ENCODE data around the gene RNF5. TPM values are rescaled to one million over a fixed set of nuclear protein-coding genes. Genes with fewer than 3 reads are reported as not detected.

The RNF5 gene
- polyA plus RNA-seq, 1 experiment: 40.2 TPM

- CTCF ChIA-PET: no interaction called here
- TF ChIP-seq CTCF (IDR thresholded peaks at IDR 0.05; ENCODE audit: insufficient read depth, low read depth, low read length): no peak
- Histone ChIP-seq H3K27me3 (ENCODE audit: control insufficient read depth, insufficient read depth, low read length) (peaks cover 1% of the 10 kb centered on the region), H3K4me3 (ENCODE audit: low read depth, low read length) (no peak overlapping the region), H3K36me3 (ENCODE audit: control insufficient read depth, insufficient read depth, low read length) (no peaks in the 10 kb centered on the region)
- POLR2A ChIA-PET: no interaction called here
- DNase-seq (ENCODE audit: low read depth): no peak
These were observed 20.1 kb downstream of the RNF5 start for GRCh38 chr6:32198345-32198696.

- H3K27me3 ChIP-seq (ENCODE audit: control insufficient read depth, insufficient read depth, low read length): peaks cover 3% of the 10 kb centered on the region
- ChIA-PET CTCF (no interaction called here), POLR2A (no interaction called here)
- TF ChIP-seq CTCF (IDR thresholded peaks at IDR 0.05; ENCODE audit: insufficient read depth, low read depth, low read length): no peak
- H3K36me3 ChIP-seq (ENCODE audit: control insufficient read depth, insufficient read depth, low read length): no peaks in the 10 kb centered on the region
- DNase-seq (ENCODE audit: low read depth): no peak
- no peak overlapping the region for H3K4me3 ChIP-seq (ENCODE audit: low read depth, low read length)
These were observed 20.7 kb downstream of the RNF5 start for GRCh38 chr6:32198866-32199265.

- no peak for DNase-seq (ENCODE audit: low read depth)
These were observed 22.7 kb downstream of the RNF5 start for GRCh38 chr6:32200711-32201475.

DNA sequence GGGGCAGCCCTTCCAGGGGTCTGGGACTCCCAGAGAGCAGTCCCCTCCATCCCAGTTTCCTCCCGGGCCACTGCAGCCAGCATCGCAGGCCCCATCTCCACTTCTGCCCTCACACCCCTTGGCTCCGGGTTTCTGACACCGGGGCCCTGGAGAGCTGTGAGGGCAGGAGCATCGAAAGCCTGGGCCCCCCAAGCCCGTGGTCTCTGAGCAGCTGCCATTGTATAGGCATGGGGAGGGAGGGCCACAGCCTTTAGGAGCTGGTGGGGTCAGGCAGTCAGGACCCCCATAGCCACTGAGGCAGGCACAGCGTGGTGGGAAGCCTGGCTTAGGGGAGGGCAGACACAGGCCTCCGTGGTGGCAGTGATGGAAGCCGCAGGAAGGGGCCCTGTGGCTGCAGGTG, 24.0 kb downstream of the RNF5 start:
- no peak for DNase-seq (ENCODE audit: low read depth)
- ChIA-PET CTCF (no interaction called here), POLR2A (no interaction called here)
- Histone ChIP-seq H3K4me3 (ENCODE audit: low read depth, low read length) (no peak overlapping the region), H3K36me3 (ENCODE audit: control insufficient read depth, insufficient read depth, low read length) (no peaks in the 10 kb centered on the region), H3K27me3 (ENCODE audit: control insufficient read depth, insufficient read depth, low read length) (peaks cover 4% of the 10 kb centered on the region)
- TF ChIP-seq CTCF (IDR thresholded peaks at IDR 0.05; ENCODE audit: insufficient read depth, low read depth, low read length): no peak

More at GRCh38 chr6:32200711-32201475, 22.7 kb downstream of the RNF5 start:
- CTCF ChIA-PET: interaction anchor here (1.1 kb wide), 1 partner anchor 44 kb away, joined by 3 read pairs; no protein-coding TSS in a partner anchor
- Histone ChIP-seq H3K27me3 (ENCODE audit: control insufficient read depth, insufficient read depth, low read length) (peaks cover 4% of the 10 kb centered on the region), H3K4me3 (ENCODE audit: low read depth, low read length) (no peak overlapping the region), H3K36me3 (ENCODE audit: control insufficient read depth, insufficient read depth, low read length) (no peaks in the 10 kb centered on the region)
- TF ChIP-seq CTCF (IDR thresholded peaks at IDR 0.05; ENCODE audit: insufficient read depth, low read depth, low read length): no peak
- POLR2A ChIA-PET: no interaction called here

DNA sequence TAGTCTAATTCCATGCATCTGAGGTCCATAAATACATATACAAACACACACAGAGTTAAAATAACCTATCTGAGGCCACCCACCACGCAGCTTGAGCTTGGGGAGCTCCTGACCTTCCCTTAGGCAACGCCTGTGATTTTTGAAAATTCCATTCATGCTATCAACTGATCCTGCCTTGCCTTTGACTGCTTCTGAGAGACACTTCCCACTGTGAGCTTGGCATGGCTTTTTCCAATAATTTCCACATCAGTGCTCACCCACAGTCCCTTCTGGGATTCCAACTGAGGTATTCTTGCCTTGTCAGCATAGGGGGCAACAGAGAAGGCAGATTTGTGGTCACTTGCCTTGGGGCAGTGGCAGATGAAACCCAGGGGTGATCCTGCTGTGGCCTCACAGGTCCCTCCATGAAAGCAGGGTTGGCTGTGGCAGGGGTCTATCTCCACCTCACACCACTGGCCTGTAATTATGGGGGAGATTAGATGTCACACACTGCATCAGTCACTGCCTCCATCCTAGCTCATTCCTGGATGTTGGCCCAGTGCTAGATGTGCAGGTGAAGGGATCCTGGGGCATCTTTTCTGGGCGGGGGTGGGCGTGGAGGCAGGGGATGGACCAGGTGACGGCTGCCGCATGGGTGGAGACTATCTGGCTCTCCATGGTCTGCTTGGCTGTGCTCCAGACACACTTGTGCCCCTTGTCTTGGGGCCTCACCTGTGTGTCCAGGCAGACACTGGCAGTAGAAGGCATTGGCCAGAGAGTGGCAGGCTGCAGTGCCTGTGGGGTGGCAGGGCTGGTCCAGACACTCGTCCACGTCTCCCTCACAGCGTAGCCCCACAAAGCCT, 25.4 kb downstream of the RNF5 start:
- no peak for TF ChIP-seq CTCF (IDR thresholded peaks at IDR 0.05; ENCODE audit: insufficient read depth, low read depth, low read length)
- ChIA-PET POLR2A (no interaction called here), CTCF (no interaction called here)
- H3K36me3 ChIP-seq (ENCODE audit: control insufficient read depth, insufficient read depth, low read length): no peaks in the 10 kb centered on the region
- H3K4me3 ChIP-seq (ENCODE audit: low read depth, low read length): no peak overlapping the region
- no peak for DNase-seq (ENCODE audit: low read depth)
- peaks cover 4% of the 10 kb centered on the region for H3K27me3 ChIP-seq (ENCODE audit: control insufficient read depth, insufficient read depth, low read length)
